Tibial nerve (tissue), 4 donors: Measurements from ENCODE around the gene NPIPA7. TPM values are rescaled to one million over a fixed set of nuclear protein-coding genes. Genes with fewer than 3 reads are reported as not detected.
"Not testable (repeated sequence)": the region's sequence is repeated elsewhere in the genome, so short reads cannot be mapped to it uniquely, and the experiment has no call there.

Experiments used
- DNase-seq, 2 donors: peaks; one replicate each; pipeline ENCODE4 v3.0.0-alpha.2; 2019; ENCODE audit warnings: low spot score in 2 of 2
- H3K27ac ChIP-seq, 4 donors: fragments of 200-600 bp; sonication (generic) in 3 of 4; one replicate each; pipeline ENCODE4 v1.5.1; 2017 to 2019; ENCODE audit warnings: mild to moderate bottlenecking in 1 of 4
- H3K27me3 ChIP-seq, 2 donors: fragments of 200-600 bp; sonication (generic) in 1 of 2; one replicate each; pipeline versions ENCODE4 v1.5.1 to v1.6.0; 2017 to 2019
- H3K36me3 ChIP-seq, 3 donors: fragments of 200-600 bp; sonication (generic); one replicate each; pipeline ENCODE4 v1.5.1; 2018 to 2019
- H3K4me1 ChIP-seq, 4 donors: fragments of 200-600 bp; sonication (generic) in 3 of 4; one replicate each; pipeline ENCODE4 v1.5.1; 2017 to 2019
- H3K4me3 ChIP-seq, 4 donors: fragments of 200-600 bp; sonication (generic) in 3 of 4; one replicate each; pipeline ENCODE4 v1.5.1; 2017 to 2019; ENCODE audit warnings: mild to moderate bottlenecking in 1 of 4, moderate library complexity in 1 of 4
- H3K9me3 ChIP-seq, 4 donors: fragments of 200-600 bp; sonication (generic) in 3 of 4; one replicate each; pipeline ENCODE4 v1.5.1; 2017 to 2019
- WGBS, 2 donors: methylation state at CpG; one replicate each; pipeline ENCODE4 v1.1.5; 2018; 5-methylcytosine and 5-hydroxymethylcytosine counted together
- total RNA-seq, 4 donors: library from RNA; depleted of rRNA; stranded (reverse); fragments of >200 nt; gene quantifications; one replicate each; pipeline ENCODE4 v1.1.0, GENCODE V29; 2016

NPIPA7 gene
- total RNA-seq, 4 donors from 2014 or later = 1.3 to 7.5 TPM; not detected in 2

DNA sequence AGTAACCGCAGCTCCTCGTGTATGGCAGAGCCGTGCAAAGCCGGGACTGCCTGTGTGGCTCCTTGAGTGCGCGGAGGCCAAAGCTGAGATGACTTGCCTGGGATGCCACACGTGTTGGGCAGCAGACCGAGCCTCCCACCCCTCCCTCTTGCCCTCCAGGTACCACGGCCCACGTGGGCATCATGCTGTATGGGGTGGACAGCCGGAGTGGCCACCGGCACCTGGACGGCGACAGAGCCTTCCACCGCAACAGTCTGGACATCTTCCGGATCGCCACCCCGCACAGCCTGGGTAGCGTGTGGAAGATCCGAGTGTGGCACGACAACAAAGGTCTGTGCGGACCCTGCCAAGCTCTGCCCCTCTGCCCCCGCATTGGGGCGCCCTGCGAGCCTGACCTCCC is 4.7 kb upstream of the NPIPA7 start:
- H3K4me1 ChIP-seq, H3K4me3 ChIP-seq, DNase-seq, H3K27ac ChIP-seq, H3K9me3 ChIP-seq, H3K27me3 ChIP-seq, H3K36me3 ChIP-seq: not testable (repeated sequence)
- no CpG with 5 or more reads among the region's 25 CpGs for WGBS, 2 donors

DNA sequence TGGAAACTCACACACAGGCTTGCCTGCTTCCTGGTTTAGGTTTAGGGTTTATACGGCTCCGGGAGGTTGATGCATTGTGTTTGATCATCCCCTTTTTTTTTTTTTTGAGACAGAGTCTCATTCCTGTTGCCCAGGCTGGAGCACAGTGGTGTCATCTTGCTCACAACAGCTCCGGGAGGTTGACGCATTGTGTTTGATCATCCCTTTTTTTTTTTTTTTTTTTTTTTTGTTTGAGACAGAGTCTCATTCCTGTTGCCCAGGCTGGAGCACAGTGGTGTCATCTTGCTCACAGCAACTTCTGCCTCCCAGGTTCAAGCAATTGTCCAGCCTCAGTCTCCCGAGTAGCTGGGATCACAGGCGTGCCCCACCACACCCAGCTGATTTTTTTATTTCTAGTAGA is 20.7 kb downstream of the NPIPA7 start:
- not testable (repeated sequence) for H3K27me3 ChIP-seq, H3K4me3 ChIP-seq
- WGBS, 2 donors = no CpG with 5 or more reads among the region's 6 CpGs

DNA sequence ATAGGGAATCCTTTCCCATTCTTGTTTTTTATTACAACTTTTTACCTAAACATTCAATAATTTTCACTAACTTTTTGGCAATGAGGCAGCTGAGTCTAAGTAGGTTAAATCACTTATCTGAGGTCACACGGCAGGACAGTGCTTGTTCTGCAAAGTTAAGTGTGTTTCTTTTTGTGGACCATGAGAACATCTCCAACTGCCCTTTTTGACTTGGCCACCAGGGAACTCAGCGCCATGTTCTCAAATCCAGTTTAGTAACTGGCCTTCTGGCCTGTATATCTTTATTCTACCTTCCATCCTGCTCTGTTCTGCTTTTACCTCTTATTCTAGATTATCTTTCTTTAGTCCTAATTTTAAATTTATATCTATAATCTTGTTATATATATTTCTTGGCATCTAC is 23.4 kb downstream of the NPIPA7 start:
- H3K27ac ChIP-seq, H3K9me3 ChIP-seq, H3K27me3 ChIP-seq, H3K36me3 ChIP-seq, H3K4me1 ChIP-seq, H3K4me3 ChIP-seq, DNase-seq: not testable (repeated sequence)
- WGBS, 2 donors = no CpG with 5 or more reads among the region's 2 CpGs

More for the DNA sequence above, 20.7 kb downstream of the NPIPA7 start:
- not testable (repeated sequence) for H3K36me3 ChIP-seq, H3K27ac ChIP-seq, DNase-seq, H3K9me3 ChIP-seq, H3K4me1 ChIP-seq

DNA sequence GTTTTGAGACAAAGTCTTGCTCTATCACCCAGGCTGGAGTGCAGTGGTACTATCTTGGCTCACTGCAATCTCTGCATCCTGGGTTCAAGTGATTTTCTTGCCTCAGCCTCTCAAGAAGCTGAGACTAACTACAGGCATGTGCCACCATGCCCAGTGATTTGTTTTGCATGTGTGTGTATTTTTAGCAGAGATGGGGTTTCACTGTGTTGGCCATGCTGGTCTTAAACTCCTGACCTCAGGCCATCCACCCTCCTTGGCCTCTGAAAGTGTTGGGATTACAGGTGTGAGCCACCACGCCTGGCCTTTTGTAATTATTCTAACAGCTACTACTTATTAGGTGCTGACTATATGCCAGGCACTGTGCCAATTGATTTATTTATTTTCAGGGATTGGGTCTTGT is 25.3 kb downstream of the NPIPA7 start:
- H3K36me3 ChIP-seq, H3K4me3 ChIP-seq, DNase-seq, H3K27ac ChIP-seq, H3K27me3 ChIP-seq, H3K4me1 ChIP-seq, H3K9me3 ChIP-seq: not testable (repeated sequence)
- WGBS, 2 donors = no CpG with 5 or more reads among the region's 1 CpG

DNA sequence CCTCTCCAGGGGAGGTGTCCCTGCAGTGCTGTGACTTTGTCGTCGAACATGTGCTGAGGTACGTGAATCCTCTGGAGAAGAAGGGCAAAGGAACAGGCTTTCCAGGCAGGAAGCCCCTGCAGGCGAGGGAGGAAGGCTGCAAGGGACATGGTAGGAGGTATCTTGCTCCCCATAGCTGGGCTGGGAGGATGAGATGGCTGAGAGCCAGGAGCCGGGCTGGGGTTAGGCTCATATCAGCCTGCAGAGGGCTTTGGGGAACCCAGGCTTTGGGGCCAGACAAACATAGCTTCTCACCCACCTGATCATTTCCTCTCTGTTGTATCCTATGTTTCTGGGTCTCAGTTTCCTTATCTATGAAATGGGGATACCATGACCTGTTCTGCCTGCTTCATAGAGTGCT is 26.5 kb downstream of the NPIPA7 start:
- not testable (repeated sequence) for DNase-seq, H3K9me3 ChIP-seq, H3K36me3 ChIP-seq, H3K27me3 ChIP-seq, H3K4me1 ChIP-seq, H3K4me3 ChIP-seq, H3K27ac ChIP-seq
- no CpG with 5 or more reads among the region's 5 CpGs for WGBS, 2 donors

DNA sequence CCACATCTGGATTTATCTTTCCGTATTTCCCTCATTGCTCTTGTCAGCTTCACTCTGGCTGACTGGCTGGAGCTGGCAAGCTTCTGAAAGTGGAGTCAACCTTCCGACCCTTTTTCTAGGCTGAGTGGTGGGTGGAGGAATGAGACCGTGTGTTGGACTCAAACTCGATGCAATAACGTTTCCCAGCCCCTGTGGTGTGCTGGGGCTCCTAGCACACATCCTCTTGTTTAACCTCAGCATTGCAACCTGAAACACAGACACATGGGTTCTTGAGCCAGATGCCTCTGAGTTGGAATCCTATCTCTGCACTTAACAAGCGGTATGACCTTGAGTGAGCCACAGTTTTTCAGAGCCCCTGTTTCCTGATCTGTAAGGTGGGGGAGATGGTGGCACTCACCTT is 29.5 kb downstream of the NPIPA7 start:
- not testable (repeated sequence) for H3K4me1 ChIP-seq, H3K27me3 ChIP-seq, H3K9me3 ChIP-seq, H3K4me3 ChIP-seq, H3K36me3 ChIP-seq, H3K27ac ChIP-seq, DNase-seq
- WGBS, 2 donors = no CpG with 5 or more reads among the region's 6 CpGs

DNA sequence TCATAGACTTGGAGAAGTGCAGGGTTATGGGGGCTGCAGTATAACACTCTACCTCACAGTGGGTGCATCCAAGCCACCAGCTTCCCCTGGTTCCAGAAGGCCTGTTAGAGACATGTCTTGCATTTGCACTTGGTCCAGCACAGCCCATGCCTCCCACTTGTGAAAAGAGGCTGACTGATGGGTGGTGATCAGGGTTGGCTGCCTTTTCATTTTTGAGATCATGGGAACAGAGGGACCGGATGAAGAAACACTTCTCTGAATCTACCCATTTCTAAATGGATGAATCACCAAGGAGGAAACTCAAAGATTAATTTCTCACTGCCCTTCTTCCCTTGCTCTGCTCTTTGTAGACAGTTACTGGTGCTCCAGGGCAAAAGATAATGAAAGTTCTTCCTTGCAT is 34.8 kb downstream of the NPIPA7 start:
- not testable (repeated sequence) for H3K27ac ChIP-seq, H3K9me3 ChIP-seq, DNase-seq, H3K4me1 ChIP-seq, H3K36me3 ChIP-seq, H3K27me3 ChIP-seq, H3K4me3 ChIP-seq
- no CpG with 5 or more reads among the region's 1 CpG for WGBS, 2 donors

DNA sequence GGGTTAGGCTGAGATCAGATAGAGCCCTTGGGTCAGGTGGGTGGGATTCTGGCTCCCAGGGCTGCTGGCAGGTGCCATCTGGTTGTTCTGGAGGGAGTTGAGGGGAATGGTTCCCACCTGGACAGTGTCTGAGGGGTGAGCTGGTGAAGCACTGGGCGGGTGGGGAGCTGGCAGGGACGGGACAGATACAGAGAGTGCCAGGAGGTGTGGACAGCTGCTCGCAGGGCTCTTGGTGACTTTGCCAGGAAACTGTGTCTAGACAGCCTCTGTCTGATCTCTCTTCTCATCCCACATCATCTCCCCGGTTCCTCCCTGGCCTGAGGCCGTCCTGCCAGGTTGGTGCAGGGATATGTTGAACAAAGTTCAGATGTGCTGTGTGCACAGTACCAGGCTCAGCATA is 38.1 kb downstream of the NPIPA7 start:
- H3K27ac ChIP-seq, H3K4me3 ChIP-seq, H3K4me1 ChIP-seq, H3K9me3 ChIP-seq, H3K27me3 ChIP-seq, DNase-seq, H3K36me3 ChIP-seq: not testable (repeated sequence)
- WGBS, 2 donors = no CpG with 5 or more reads among the region's 5 CpGs

DNA sequence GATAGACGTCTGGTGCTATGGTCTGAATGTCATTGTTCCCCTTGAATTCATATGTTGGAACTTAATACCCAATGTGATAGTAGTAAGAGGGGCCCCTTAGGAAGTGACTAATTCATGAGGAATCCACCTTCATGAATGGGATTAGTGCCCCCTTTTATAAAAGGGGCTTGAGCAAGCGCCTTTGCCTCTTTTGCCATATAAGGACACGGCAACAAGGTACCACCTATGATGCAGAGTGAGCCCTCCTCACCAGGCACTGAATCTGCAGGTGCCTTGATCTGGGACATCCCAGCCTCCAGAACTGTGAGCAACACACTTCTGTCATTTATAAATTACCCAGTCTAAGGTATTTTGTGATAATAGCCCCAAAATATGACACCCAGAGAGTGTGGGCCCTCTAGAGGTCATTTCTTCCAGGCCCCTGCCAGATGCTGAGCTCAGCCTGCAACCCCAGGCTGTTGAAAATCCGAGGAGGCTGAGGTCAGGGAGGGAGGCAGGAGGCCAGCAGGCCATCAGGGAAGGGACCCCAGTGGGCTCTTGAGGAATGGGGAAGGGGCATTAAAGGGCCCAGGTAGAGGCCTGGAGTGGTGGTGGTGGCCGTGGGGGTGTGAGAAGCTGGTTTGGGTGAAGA is 39.1 kb downstream of the NPIPA7 start:
- 10 to 63% methylated on average over 1 to 2 of the region's 5 CpGs for WGBS, 2 donors

DNA sequence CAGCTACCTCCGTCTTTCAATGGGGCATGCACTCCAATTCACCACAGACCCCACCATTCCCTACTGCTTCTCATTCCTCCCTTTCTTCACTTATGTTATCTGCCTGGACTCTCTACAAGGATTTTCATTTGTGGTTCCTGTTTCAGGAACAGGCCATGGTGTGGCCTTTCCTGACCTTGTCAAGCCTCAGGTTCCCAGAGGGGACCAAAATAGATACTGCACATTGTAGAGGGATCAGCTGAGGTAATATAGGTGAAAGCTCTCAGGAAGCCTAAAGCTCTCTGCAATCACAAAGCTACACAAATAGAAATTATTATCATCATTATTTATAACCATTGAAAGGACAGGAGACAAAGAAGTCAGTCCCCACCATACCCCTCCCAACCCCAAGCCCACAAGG is 41.6 kb downstream of the NPIPA7 start:
- H3K27ac ChIP-seq, H3K27me3 ChIP-seq, DNase-seq, H3K9me3 ChIP-seq, H3K4me1 ChIP-seq, H3K36me3 ChIP-seq, H3K4me3 ChIP-seq: not testable (repeated sequence)
- WGBS, 2 donors = 83 to 85% methylated on average over 1 of the region's 1 CpG

More for the DNA sequence above, 39.1 kb downstream of the NPIPA7 start:
- not testable (repeated sequence) for H3K27ac ChIP-seq, H3K9me3 ChIP-seq, H3K4me3 ChIP-seq, H3K4me1 ChIP-seq, H3K36me3 ChIP-seq, DNase-seq, H3K27me3 ChIP-seq

DNA sequence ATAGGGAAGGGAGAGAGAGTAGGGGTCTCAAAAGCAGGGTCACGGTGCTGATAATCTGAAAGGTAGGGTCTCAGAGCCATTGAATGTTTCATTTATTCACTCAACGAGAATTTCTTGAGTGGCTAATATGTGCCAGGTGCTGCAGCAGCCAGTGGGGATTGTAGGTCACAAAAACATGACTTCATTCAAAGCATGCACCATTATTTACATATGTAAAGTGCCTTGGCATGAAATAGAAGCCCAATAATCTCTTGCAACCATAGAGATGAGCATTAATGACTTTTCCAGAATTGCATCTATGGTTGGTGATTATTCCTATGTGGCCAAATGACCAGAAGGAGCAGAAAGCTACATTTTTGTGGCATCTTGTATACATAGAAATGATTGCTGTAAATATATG is 46.2 kb downstream of the NPIPA7 start:
- WGBS, 2 donors = no CpG with 5 or more reads among the region's 2 CpGs
- not testable (repeated sequence) for H3K27ac ChIP-seq, H3K27me3 ChIP-seq, H3K4me3 ChIP-seq, H3K9me3 ChIP-seq, H3K36me3 ChIP-seq, DNase-seq, H3K4me1 ChIP-seq

DNA sequence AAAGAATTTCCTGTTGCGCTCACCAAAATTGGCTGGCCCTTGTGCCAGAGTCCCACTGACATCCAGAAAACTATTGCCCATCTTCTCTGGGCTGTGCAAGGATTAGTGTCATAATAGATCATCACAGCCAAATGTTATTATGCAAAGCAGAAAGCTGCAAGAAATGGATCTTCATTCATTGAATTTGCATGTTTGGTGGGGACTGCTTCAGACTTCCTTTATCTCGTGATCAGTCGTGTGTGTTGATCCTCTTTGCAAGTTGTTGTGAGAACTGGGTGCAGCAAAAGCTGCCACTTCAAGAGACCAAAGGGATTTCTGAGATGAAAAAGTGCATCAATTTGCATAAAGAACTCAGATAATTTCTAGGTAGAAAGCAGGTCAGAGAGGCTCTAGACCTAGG is 52.2 kb downstream of the NPIPA7 start:
- H3K27me3 ChIP-seq, H3K36me3 ChIP-seq, H3K4me1 ChIP-seq, H3K27ac ChIP-seq, H3K9me3 ChIP-seq, DNase-seq, H3K4me3 ChIP-seq: not testable (repeated sequence)
- 22 to 31% methylated on average over 2 of the region's 3 CpGs for WGBS, 2 donors

DNA sequence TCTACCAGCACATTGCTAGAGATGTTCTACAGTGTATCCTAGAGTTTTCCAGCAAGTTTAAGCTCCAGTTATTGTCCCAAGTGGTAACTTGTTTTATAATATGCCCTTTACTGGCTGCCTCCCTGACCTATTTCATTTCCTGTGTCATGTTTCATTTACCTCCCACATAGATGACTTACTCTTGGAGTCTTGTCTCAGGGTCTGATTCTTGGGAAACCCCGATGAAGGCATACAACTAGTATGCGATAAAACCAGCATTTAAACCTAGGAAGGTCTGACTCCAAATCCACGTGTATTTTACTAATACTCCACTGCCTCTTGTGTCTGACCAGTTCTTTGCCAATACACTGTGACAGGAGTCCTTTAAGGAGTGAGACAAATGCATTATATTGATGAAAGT is 55.8 kb downstream of the NPIPA7 start:
- not testable (repeated sequence) for H3K4me3 ChIP-seq, H3K4me1 ChIP-seq, DNase-seq, H3K27me3 ChIP-seq, H3K36me3 ChIP-seq, H3K27ac ChIP-seq, H3K9me3 ChIP-seq
- 40 to 44% methylated on average over 1 of the region's 3 CpGs for WGBS, 2 donors

DNA sequence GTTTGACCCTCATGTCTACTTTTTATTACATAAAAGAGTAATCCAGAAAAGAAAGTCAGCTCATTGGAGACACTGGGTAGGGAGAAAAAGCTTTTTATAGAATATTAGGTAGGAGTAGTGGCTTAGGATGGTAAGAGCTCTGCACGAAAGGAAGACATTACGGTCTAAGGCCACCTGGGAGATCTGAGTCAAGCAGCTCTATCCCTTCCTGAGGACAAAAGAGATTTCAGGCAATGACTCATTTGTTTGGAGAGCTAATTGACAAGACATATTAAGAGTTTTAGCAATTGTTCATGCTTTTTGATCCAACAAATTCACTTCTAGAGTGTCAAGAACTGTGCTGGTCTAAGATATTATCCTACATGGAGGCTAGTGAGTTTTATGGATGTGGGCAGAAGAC is 62.5 kb downstream of the NPIPA7 start:
- not testable (repeated sequence) for DNase-seq, H3K27ac ChIP-seq, H3K9me3 ChIP-seq, H3K4me1 ChIP-seq, H3K36me3 ChIP-seq, H3K27me3 ChIP-seq, H3K4me3 ChIP-seq
- WGBS, 2 donors = 62 to 100% methylated on average over 1 to 2 of the region's 2 CpGs
